Fibroblast of lung (primary cell): ENCODE data around the gene EPB41. TPM values are rescaled to one million over a fixed set of nuclear protein-coding genes. Genes with fewer than 3 reads are reported as not detected.

Source experiments
- DNase-seq, 2 donors: peaks; one replicate each; pipeline versions ENCODE4 v3.0.0 to v3.0.0-alpha.2; 2010; ENCODE audit warnings: low read depth in 2 of 2
- H2AFZ ChIP-seq: 2 replicates; pipeline ENCODE4 v1.5.1; 2012; ENCODE audit warnings: low read length, control low read depth, inconsistent platforms
- H3K27ac ChIP-seq: 2 replicates; pipeline ENCODE4 v1.5.1; 2011; ENCODE audit warnings: low read length, control low read depth; ENCODE audit not compliant: insufficient read depth
- H3K27me3 ChIP-seq: 2 replicates; pipeline ENCODE4 v1.5.1; 2011; ENCODE audit warnings: mild to moderate bottlenecking, low read length; ENCODE audit not compliant: control insufficient read depth, insufficient read depth
- H3K36me3 ChIP-seq: 2 replicates; pipeline ENCODE4 v1.5.1; 2011; ENCODE audit warnings: low read length; ENCODE audit not compliant: control insufficient read depth, insufficient read depth
- H3K4me1 ChIP-seq: 2 replicates; pipeline ENCODE4 v1.5.1; 2011; ENCODE audit warnings: low read length; ENCODE audit not compliant: control insufficient read depth, insufficient read depth; ENCODE audit errors: extremely low read depth
- H3K4me2 ChIP-seq: 2 replicates; pipeline ENCODE4 v1.5.1; 2011; ENCODE audit warnings: low read length, control low read depth; ENCODE audit not compliant: insufficient read depth; ENCODE audit errors: extremely low read depth
- H3K4me3 ChIP-seq, 4 experiments: fragments of 200-600 bp in 1 of 4; sonication (generic) in 1 of 4; replicated peaks in 1 of 4; 2 replicates each; pipeline ENCODE4 v1.5.1; 2011 to 2016; ENCODE audit warnings: low read length in 4 of 4, low read depth in 3 of 4, mild to moderate bottlenecking in 3 of 4, control low read depth in 2 of 4, inconsistent platforms in 1 of 4, mixed read lengths in 1 of 4; ENCODE audit not compliant: insufficient read depth in 1 of 4; ENCODE audit errors: control extremely low read depth in 1 of 4
- H3K79me2 ChIP-seq: 2 replicates; pipeline ENCODE4 v1.5.1; 2012; ENCODE audit warnings: mild to moderate bottlenecking, low read length, inconsistent platforms; ENCODE audit not compliant: control insufficient read depth, insufficient read depth
- H3K9ac ChIP-seq: 2 replicates; pipeline ENCODE4 v1.5.1; 2011; ENCODE audit warnings: mild to moderate bottlenecking, low read length, control low read depth; ENCODE audit not compliant: insufficient read depth
- H3K9me3 ChIP-seq: 2 replicates; pipeline ENCODE4 v1.5.1; 2012; ENCODE audit warnings: low read depth, low read length; ENCODE audit not compliant: control insufficient read depth, insufficient read depth
- H4K20me1 ChIP-seq: 2 replicates; pipeline ENCODE4 v1.5.1; 2011; ENCODE audit warnings: low read length; ENCODE audit not compliant: control insufficient read depth, insufficient read depth; ENCODE audit errors: extremely low read depth
- CTCF ChIP-seq, 2 donors: IDR thresholded peaks in 1 of 2; conservative IDR thresholded peaks in 1 of 2; 1 replicate in 1 of 2; 2 replicates in 1 of 2; pipeline ENCODE4 v1.5.1; 2011 to 2012; ENCODE audit warnings: low read length in 2 of 2, control low read depth in 1 of 2, inconsistent platforms in 1 of 2, low read depth in 1 of 2, mild to moderate bottlenecking in 1 of 2
- EZH2 ChIP-seq: IDR thresholded peaks from 2 replicates; pipeline ENCODE4 v1.5.1; 2012; ENCODE audit warnings: low read length, control low read depth, mild to moderate bottlenecking; ENCODE audit errors: missing control alignments
- polyA plus RNA-seq, 2 donors: library from polyadenylated mRNA; depleted of rRNA in 1 of 2; stranded (reverse) in 1 of 2; unstranded in 1 of 2; fragments of >200 nt; gene quantifications; 2 replicates each; pipeline ENCODE4 v1.2.1, GENCODE V29; 2011 to 2012; ENCODE audit warnings: missing spikeins in 1 of 2
- total RNA-seq: library from RNA; depleted of rRNA; stranded (reverse); fragments of >200 nt; gene quantifications from 2 replicates; pipeline ENCODE4 v1.2.1, GENCODE V29; 2014

Gene EPB41
- total and polyA plus RNA-seq, 2 donors (not counting 1 experiment from before 2014, with no cell fraction given): 7.4 to 38.0 TPM

DNA sequence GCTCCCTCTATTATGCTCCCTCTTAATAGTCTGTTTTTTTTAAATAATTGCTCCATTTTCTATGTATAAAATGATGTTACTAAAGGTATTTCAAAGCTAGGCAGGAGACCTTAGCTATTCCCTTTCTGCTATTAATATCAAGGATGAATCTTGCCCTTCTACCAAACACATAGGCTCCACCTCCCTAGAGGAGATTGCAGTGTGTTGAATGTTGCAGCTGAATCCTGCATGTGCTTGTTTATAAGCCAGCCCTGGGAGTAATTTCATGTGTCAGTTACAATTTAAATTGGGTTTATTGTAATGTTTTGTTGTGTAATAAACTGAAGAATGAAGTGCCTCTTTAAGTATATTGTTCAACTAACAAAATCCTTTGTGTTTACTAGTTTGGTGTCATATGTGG is 143.3 kb downstream of the EPB41 start:
- Histone ChIP-seq H3K27me3 (no peaks in the 10 kb centered on the region), H3K4me3 (no peak overlapping the region), H4K20me1 (no peaks in the 10 kb centered on the region), H3K4me1 (no peaks in the 10 kb centered on the region), H2AFZ (no peak overlapping the region), H3K79me2 (no peaks in the 10 kb centered on the region), H3K4me2 (no peak overlapping the region), H3K36me3 (no peaks in the 10 kb centered on the region), H3K27ac (no peak overlapping the region), H3K9me3 (no peaks in the 10 kb centered on the region), H3K9ac (no peak overlapping the region)
- no peak for TF ChIP-seq CTCF (conservative IDR thresholded peaks at IDR 0.05 in 1 of 2, IDR thresholded peaks at IDR 0.05 in 1 of 2; ENCODE audit: low read depth in 1 of 2, low read length in 2 of 2)
- no peak for TF ChIP-seq EZH2
- DNase-seq: peak in 1 of 2 donors; percentile 15

DNA sequence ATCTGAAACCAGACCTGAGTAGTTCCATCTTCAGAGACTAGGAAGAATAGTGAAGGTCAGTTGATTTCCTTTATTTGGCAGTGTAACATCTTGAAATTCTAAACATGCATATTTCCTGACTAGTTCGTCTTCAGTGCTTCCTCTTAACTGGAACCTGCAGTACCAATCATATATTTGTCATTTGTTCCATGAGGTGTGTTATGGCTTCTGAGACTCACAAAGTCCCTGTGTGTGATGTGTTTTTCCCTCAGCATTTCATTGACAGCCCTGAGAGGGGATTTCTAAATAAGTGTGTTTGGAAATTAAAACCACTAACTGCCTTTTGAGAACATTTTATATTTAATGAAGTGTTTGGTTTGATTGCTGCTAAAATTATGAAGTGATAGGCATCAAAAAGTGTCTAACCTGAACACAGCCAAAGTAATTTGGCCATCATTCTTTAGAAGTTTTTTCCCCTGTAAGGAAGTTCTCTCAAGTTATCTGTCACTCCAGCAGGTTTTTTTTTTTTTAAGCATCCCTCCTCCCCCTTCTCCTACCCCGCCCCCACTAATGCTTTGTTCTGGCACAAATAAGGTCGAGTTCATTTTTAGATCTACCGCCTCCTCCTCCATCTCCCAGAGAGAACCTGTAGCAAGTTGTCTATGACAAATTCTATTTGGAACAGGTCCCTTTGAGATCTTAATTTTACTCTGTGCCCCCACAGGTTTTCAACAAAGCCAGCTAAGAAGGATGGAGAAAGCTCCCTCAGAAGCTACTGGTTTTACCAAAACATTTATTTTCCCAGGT is 148.0 kb downstream of the EPB41 start:
- Histone ChIP-seq H3K4me3 (no peak overlapping the region), H3K9ac (no peak overlapping the region), H3K4me2 (no peak overlapping the region), H4K20me1 (no peaks in the 10 kb centered on the region), H3K27me3 (no peaks in the 10 kb centered on the region), H3K36me3 (no peaks in the 10 kb centered on the region), H3K9me3 (no peaks in the 10 kb centered on the region), H3K79me2 (no peaks in the 10 kb centered on the region), H2AFZ (no peak overlapping the region), H3K27ac (no peak overlapping the region), H3K4me1 (no peaks in the 10 kb centered on the region)
- TF ChIP-seq CTCF (conservative IDR thresholded peaks at IDR 0.05 in 1 of 2, IDR thresholded peaks at IDR 0.05 in 1 of 2; ENCODE audit: low read depth in 1 of 2, low read length in 2 of 2) (no peak), EZH2 (no peak)
- no peak for DNase-seq

- H3K79me2 ChIP-seq: no peaks in the 10 kb centered on the region
- no peak overlapping the region for H3K4me3 ChIP-seq
- no peak overlapping the region for H3K9ac ChIP-seq
- no peak for DNase-seq
- no peaks in the 10 kb centered on the region for H3K4me1 ChIP-seq
- H3K4me2 ChIP-seq: no peak overlapping the region
- H3K36me3 ChIP-seq: no peaks in the 10 kb centered on the region
- H3K27me3 ChIP-seq: no peaks in the 10 kb centered on the region
- no peak overlapping the region for H3K27ac ChIP-seq
- no peaks in the 10 kb centered on the region for H4K20me1 ChIP-seq
- no peak overlapping the region for H2AFZ ChIP-seq
- TF ChIP-seq CTCF (conservative IDR thresholded peaks at IDR 0.05 in 1 of 2, IDR thresholded peaks at IDR 0.05 in 1 of 2; ENCODE audit: low read depth in 1 of 2, low read length in 2 of 2): no peak
- no peak for TF ChIP-seq EZH2
- H3K9me3 ChIP-seq: no peaks in the 10 kb centered on the region
These were observed 149.7 kb downstream of the EPB41 start for GRCh38 chr1:29064064-29064463.
